ENCODE data around the gene CENPB. TPM values are rescaled to one million over a fixed set of nuclear protein-coding genes. Genes with fewer than 3 reads are reported as not detected.

Gene CENPB
- total RNA-seq, 4 donors from 2014 or later: 39.8 to 61.9 (median 47.0) TPM

DNA sequence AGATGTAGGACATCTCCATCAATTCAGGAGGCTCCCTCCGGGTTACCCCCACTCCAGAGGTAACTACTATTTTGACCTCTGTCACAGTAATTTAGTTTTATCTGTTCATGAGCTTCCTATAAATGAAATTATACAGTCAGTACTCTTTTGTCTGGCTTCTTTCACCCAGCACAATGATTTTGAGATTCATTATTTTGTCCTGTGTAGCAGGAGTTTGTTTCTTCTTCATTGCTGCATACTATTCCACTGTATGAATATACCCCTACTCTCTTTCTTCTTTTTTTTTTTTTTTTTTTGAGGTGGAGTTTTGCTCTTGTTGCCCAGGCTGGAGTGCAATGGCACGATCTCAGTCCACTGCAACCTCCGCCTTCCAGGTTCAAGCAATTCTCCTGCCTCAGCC is 22.0 kb upstream of the CENPB start:
- no peak overlapping the region for H3K4me3 ChIP-seq
- H3K36me3 ChIP-seq: peaks cover 0 to 19% (median 0%) of the 10 kb centered on the region in 3 donors
- TF ChIP-seq, protein P1, sequence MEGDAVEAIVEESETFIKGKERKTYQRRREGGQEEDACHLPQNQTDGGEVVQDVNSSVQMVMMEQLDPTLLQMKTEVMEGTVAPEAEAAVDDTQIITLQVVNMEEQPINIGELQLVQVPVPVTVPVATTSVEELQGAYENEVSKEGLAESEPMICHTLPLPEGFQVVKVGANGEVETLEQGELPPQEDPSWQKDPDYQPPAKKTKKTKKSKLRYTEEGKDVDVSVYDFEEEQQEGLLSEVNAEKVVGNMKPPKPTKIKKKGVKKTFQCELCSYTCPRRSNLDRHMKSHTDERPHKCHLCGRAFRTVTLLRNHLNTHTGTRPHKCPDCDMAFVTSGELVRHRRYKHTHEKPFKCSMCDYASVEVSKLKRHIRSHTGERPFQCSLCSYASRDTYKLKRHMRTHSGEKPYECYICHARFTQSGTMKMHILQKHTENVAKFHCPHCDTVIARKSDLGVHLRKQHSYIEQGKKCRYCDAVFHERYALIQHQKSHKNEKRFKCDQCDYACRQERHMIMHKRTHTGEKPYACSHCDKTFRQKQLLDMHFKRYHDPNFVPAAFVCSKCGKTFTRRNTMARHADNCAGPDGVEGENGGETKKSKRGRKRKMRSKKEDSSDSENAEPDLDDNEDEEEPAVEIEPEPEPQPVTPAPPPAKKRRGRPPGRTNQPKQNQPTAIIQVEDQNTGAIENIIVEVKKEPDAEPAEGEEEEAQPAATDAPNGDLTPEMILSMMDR (IDR thresholded peaks at IDR 0.05): no peak
- TF ChIP-seq POLR2A (IDR thresholded peaks at IDR 0.05): no peak
- H3K9me3 ChIP-seq: no peaks in the 10 kb centered on the region
- no peaks in the 10 kb centered on the region for H3K27me3 ChIP-seq
- DNase-seq: no peak
- H3K4me1 ChIP-seq: peaks cover 0 to 66% (median 12%) of the 10 kb centered on the region in 4 donors
- H3K27ac ChIP-seq: peak overlapping the region; percentile 43 to 95 (median 90)

DNA sequence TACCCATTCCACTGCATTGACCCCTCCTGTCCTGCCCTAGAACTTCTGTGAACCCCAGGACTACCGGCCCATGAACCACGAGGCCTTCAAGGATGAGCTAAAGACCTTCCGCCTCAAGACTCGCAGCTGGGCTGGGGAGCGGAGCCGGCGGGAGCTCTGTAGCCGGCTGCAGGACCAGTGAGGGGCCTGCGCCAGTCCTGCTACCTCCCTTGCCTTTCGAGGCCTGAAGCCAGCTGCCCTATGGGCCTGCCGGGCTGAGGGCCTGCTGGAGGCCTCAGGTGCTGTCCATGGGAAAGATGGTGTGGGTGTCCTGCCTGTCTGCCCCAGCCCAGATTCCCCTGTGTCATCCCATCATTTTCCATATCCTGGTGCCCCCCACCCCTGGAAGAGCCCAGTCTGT is 18.2 kb upstream of the CENPB start:
- TF ChIP-seq, protein P1 (IDR thresholded peaks at IDR 0.05): no peak
- no peak for TF ChIP-seq POLR2A (IDR thresholded peaks at IDR 0.05)
- Histone ChIP-seq H3K4me3 (no peak overlapping the region), H3K9me3 (no peaks in the 10 kb centered on the region), H3K4me1 (peaks cover 10 to 49% (median 15%) of the 10 kb centered on the region in 4 donors), H3K27me3 (no peaks in the 10 kb centered on the region), H3K27ac (peak overlapping the region in 3 of 4 donors; percentile 31 to 95 (median 94)), H3K36me3 (peaks cover 0 to 52% (median 0%) of the 10 kb centered on the region in 3 donors)
- DNase-seq: peak in 1 of 3 donors; percentile 39

DNA sequence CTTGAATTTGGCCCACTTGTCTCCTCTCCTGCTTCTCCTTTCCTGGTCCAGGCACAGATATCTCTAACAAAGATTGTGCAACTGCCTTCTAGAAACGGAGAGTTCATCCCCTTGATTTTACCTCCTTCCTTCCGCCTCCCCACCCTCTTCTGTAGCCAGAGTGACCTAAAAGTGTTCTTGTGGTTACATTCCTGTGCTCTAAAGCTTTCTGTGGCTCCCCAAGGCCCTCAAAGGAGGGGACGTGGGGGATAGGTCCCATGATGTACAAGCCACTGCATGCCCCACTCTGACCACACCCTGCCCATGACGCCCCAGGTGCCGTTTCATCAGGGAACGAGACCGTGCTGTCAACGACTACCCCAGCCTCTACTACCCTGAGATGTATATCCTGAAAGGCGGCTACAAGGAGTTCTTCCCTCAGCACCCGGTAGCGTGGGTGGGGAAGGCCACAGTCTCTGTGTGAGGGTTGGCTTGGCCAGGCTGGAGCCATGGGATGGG is 17.8 kb upstream of the CENPB start:
- Histone ChIP-seq H3K27me3 (no peaks in the 10 kb centered on the region), H3K4me1 (peaks cover 14 to 54% (median 19%) of the 10 kb centered on the region in 4 donors), H3K27ac (peak overlapping the region in 3 of 4 donors; percentile 31 to 95 (median 94)), H3K9me3 (no peaks in the 10 kb centered on the region), H3K36me3 (peaks cover 0 to 52% (median 0%) of the 10 kb centered on the region in 3 donors), H3K4me3 (no peak overlapping the region)
- DNase-seq: no peak
- TF ChIP-seq, protein P1 (IDR thresholded peaks at IDR 0.05): no peak
- no peak for TF ChIP-seq POLR2A (IDR thresholded peaks at IDR 0.05)

DNA sequence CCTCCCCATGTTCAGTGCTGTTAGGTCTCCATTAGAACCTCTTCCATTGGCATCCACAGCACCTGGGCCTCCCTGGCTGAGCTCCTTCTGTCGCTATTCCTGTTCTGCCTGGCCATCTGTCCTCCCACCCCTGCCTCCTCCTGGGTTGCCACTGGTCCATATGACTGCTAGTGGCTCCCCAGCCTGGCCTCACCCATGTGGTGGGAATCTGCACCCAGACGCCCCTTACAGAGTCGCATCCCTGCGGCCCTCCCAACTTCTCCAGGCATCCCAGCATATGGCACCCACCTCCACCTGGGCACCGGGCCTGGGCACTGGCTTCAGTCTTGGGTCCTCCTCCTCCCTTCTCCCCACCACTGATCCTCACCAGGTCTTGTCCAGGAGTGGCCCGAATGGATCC is 17.3 kb upstream of the CENPB start:
- Histone ChIP-seq H3K36me3 (peaks cover 0 to 52% (median 0%) of the 10 kb centered on the region in 3 donors), H3K27me3 (no peaks in the 10 kb centered on the region), H3K4me3 (no peak overlapping the region), H3K27ac (peak overlapping the region in 1 of 4 donors; percentile 94), H3K9me3 (no peaks in the 10 kb centered on the region), H3K4me1 (peaks cover 16 to 58% (median 22%) of the 10 kb centered on the region in 4 donors)
- TF ChIP-seq POLR2A (IDR thresholded peaks at IDR 0.05): no peak
- TF ChIP-seq, protein P1 (IDR thresholded peaks at IDR 0.05): no peak
- peak in 1 of 3 donors; percentile 32 for DNase-seq

DNA sequence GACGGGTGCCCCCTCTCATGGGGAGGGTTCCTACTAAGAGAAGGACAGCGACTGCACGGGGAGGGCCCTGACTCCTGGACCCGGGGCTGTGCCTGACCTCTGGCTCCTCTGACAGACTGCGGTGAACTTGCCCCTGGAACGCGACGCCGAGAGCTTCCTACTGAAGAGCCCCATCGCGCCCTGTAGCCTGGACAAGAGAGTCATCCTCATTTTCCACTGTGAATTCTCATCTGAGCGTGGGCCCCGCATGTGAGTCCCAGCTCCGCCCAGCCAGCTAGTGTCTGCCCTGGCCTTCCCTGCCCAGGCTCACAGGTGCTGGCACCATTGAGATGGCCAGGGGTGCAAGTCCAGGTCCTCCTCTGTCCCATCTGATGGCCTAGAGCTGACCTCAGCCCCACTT is 16.7 kb upstream of the CENPB start:
- DNase-seq: peak in 1 of 3 donors; percentile 39
- Histone ChIP-seq H3K36me3 (peaks cover 0 to 52% (median 0%) of the 10 kb centered on the region in 3 donors), H3K4me3 (no peak overlapping the region), H3K27ac (no peak overlapping the region), H3K27me3 (no peaks in the 10 kb centered on the region), H3K9me3 (no peaks in the 10 kb centered on the region), H3K4me1 (peaks cover 19 to 58% (median 25%) of the 10 kb centered on the region in 4 donors)
- no peak for TF ChIP-seq POLR2A (IDR thresholded peaks at IDR 0.05)
- TF ChIP-seq, protein P1 (IDR thresholded peaks at IDR 0.05): no peak
